Measurements from ENCODE around the gene MAML2.

The MAML2 gene

DNA sequence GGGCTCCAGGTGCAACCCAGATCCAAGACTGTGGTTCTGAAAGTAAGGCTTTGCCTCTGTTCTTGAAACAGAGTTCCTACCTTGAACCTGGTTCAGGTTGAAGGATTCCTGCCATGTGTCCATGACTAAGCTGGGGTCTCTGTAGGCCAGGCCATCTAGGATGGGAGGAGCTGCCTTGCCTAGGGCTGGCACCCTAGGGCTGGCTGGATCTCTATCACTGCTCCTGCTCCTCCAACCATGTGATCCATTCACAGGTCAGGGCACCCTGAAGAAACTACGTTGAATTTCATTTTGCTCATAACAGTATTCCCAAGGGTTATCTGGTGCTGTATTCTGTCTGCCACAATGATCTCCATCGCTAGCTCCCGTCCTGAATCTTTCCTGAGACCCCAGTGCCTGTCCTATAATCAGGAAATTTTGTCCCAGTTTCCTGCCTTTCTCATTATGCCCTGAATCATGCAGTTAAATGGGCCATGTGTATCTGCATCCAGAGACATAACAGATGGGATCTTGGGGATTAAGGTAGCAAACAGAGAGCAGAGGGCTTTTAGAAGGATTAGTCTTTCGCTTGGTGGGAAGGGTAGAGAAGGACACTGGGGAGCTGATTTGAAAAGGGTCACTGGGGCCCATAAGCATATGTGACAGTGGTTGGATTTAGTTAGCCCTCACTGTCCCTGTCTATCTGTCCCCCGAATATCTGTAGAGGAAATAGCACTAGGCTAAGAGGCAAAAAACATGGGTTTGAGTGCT lies 320.9 kb downstream of the MAML2 start:
- no peak for DNase-seq

DNA sequence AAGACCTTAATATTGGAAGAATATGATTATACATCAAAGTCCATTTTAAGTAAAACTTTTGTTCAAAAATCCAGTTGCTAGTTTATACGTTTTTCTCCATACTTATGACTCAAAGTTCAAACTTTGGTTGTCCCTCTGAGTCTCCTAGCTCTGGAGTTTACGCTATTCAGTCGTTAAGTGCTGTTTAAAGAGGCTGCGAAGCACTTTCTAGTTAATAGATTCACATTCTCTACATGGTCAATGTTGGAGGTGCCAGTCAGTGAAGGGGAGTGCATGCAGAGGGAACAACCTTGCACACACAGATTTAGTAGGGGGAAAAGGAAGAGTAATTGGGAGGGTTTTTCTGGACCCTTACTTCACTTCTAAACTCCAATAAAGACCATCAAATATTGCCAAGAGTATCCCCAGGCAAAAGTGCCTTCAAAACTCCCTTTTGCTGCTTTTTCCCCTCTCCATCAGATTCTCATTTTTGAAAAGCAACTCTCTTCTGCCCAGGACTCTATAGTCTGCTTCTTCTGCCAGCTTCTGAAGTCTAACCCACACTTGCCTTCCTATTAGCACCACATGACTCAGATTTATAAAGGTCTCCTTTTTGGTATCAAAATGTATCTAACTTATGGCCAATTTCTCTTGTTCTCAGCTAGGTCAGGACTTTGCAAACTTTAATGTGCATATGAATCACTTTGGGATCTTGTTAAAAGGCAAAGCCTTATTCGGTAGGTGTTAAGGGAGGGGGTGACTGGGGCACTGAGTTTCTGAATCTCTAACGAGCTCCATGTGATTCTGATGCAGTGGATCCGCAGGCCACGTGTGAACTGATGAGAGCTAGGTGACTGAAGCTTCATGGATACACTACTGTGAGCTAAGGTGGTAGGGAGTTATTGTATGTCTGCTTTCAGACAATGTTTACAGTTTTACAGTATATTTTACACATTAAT lies 322.9 kb downstream of the MAML2 start:
- DNase-seq, result no peak

DNA sequence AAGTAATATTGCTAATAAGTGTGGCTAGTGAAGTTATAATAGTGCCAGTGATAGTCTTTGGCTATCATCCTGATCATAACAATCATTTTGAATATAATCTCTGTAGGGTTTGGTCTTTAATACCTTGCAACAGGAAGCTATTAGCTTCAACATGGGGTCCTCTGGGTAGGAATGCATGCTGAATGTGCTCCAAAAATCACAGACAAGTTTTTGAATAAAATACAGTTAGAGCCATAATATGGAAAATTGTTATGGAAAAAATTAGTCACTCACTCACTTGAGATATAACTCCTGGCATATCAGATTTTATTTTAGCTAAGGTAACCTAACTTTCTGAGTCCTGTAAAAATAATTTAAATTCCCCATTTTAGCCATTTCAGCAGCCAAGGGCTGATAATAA lies 323.7 kb downstream of the MAML2 start:
- no peak for DNase-seq

DNA sequence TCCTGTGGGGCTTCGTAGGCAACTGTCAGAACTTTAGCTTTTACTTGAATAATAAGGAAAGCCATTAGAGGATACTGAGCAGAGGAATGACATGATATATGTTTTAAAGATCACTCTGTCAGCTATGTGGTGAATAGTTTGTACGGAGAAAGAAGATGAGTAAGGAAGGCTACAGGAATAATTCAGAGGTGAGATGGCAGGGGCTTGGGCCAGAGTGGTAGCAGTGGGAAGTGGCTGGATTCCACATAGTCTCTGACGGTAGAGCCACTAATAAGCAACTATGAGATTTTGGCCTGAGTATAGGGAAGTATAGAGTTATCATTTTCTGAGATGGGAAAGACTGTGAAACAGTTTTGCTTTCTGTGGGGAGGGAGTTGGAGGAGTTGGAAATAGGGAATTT lies 325.1 kb downstream of the MAML2 start:
- no peak for DNase-seq

DNA sequence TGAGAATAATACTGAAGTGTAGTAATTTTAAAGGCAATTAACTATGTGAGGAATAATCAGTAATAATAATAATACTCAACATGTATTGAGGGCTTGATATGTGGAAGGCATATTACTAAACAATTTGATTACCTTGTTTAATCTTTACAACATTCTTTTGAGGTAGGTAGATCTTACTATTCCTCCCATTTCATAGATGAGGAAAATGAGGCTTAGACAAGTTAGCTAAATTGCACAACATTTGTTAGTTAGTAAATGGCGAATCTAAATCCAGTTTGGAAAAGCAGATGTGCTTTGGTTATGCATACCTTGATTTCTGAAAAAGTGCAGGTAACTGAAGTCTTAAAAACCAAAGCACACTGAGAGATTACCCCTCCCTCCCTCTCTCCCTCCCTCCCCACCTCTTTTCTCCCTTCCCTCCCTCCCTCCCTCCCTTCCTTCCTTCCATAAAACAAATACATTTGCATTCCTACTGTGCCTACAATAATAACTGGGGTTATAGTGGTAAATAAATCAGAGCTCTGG lies 326.0 kb downstream of the MAML2 start:
- DNase-seq, result no peak

DNA sequence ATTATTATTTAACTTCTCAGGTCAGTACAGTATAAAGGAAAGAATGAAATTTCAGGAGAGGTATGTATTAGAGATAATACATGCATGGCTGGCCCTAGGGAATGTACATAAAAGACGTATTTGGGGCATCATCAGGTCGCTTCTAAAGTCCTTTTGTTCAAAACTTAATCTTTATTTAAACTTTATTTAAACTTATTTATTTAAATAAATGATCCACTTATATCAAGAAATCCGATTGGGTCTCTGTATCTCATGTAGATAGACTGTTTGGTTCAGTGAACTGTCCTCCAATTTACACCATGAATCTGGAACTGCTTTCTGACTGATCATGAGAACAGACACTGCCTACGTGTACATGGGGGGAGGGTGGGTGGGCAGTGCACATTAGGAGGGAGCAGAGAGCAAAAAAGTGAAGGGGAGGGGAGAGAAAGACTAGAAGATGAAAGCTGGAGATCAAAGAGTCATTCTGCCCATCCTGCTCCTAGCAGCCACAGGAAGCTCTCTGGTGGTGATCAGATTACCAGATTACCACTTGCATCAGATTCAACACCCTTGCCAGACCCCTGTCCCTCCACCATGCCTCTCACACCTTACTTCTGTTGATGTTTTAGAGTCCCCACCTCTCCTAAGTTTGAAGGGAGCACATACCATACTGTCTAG lies 327.0 kb downstream of the MAML2 start:
- no peak for DNase-seq

DNA sequence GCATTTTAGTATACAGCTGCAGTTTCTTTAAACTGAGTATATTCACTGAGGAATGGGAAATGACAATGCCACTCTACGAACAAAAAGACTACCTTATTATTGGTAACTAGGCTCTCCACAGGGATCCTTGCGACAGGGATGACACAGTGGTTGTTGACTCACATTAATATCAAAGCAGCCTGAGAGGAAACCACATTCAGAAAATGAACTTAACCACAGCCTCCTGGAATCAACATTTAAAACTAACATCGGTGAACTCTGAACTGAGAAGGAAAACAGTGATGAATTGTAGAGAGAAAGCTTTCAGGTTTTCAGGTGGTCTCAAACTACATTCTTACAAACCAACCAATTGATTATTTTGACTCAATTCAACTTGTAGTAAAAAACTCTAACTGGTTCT lies 328.8 kb downstream of the MAML2 start:
- no peak for DNase-seq

DNA sequence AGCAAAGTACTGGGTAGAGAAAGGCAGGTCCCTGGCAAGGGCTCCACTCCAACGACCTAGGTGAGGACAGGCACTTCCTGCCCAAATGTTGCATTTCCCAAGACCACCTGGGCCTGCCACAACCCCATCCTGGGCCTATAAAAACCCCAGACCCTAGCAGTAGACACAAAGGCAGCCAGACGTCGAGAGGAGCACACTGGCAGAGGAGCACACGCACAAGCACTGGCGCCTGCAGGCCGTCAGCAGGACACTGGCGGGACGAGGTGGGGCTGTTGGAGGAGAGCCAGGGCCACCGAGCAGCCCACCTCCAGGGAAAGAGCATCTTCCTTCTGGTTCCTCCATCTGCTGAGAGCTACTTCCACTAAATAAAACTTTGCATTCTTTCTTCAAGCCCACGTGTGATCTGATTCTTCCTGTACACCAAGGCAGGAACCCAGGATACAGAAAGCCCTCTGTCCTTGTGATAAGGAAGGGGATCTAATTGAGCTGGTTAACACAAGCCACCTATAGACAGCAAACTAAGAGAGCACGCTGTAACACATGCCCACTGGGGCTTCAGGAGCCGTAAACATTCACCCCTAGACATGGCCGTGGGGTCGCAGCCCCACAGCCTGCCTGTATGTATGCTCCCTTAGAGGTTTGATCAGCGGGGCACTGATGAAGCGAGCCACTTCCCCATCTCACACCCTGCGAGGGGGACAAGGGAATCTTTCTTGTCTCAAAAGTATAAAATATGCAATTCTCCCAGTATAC lies 329.4 kb downstream of the MAML2 start:
- DNase-seq, result no peak

DNA sequence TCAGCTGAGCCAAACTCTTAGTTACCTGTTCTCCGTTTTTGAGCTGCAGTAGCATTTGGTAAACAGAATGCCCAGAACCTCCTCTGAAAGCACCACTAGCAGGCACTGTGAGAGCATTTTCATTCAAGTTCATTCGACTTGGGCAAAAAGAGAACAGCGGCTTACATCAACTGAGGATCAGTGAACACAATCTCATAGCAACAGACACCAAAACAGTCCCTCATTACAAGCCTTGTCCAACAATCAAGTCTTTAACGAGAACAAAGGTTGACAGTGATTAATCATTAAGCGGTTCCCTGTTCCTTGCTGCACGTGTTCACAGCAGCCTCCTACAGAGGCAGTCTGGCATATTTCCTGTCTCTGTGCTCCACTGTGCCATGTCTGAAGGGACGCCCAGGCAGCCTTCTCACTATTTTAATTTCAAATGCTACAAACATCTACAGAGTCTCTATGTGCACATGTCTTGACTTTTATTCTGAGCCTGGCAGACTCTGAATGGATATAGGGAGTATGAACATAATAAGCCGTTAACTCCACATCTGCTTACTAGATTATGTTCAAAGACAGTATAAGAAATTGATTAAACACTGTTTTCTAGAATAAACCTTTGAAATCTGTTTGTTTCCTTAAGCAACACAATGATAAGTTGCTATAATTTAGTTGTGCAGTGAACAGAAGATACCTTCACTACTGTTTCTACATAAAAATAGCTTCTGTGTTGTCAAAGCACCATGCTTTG lies 330.7 kb downstream of the MAML2 start:
- peak in 1 of 4 experiments; percentile 15 for DNase-seq

DNA sequence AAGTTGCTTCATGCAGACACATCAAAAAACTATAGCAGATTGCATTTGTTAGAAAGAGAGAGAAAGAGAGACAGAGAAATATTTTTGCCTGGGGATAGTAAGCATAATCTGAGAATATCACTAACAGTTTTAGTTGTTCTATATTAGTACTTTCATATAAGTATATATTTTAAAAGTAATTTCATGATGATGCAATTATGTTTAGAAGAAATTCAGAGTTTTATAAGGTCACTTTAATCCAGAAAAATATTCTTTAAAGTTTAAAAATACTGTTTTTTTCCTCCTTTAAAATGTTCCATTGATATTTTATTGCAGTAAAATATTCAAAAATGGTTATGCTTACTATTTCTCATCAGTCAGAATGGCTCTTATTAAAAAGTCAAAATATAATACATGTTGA lies 332.3 kb downstream of the MAML2 start:
- no peak for DNase-seq

DNA sequence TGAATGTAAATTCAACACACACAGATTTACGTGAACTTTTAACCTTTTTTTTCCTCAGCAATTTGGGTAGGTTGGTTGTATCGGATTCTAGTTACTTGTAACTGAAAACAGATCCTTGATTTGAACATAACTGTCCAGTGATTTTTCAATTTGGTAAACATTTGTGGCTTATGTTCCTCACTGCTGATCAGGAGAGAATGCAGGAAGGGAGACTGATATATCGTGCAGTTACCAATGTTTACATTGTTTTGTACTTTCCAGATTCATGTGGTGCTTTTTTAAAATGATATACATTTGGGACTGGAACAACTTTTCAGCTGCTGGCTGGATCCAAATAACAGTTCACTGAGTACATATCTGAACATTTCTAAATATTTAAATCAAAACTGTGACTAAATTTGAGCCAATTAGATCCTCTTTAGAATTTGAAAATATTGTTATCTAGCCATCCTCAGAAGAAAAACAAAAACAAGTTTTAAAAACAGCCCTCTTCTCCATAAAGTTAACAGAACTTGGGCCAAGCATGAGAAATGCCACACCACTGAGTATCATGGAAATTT lies 334.8 kb downstream of the MAML2 start:
- DNase-seq, result no peak

DNA sequence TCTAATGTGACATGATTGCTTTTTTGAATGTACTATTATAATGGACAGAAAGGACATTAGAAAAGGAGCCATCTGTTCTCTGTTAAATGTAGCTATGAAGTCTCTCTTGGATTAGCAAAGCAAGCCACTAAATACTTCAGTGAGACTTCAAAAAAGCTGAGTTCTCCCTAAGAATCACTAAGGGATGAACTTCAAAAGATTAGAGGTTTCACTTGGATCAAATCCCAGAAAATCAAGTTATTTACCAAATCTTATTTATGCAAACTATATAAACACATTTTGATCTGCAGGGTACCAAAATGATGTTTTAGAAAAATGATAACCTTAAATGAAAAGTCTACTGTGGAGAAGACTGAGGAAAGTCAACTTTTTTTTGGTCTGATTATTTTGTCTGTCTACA lies 337.0 kb downstream of the MAML2 start:
- DNase-seq, result no peak

DNA sequence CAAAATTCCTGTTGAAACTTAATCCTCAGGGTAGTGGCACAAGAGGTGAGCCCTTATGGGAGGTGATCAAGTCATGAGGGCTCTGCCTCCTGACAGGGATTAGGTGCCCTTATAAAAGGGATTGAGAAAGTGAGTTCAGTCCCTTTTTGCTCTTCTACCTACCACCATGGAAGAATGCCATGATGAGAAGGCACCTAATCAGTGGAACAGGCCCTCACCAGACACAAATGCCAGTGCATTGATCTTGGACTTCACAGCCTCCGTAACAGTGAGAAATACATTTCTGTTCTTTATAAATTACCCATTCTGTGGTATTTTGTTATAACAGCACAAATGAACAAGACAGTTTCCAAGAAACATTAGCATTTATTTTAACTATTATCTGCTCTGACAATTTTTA lies 338.1 kb downstream of the MAML2 start:
- DNase-seq, result no peak

DNA sequence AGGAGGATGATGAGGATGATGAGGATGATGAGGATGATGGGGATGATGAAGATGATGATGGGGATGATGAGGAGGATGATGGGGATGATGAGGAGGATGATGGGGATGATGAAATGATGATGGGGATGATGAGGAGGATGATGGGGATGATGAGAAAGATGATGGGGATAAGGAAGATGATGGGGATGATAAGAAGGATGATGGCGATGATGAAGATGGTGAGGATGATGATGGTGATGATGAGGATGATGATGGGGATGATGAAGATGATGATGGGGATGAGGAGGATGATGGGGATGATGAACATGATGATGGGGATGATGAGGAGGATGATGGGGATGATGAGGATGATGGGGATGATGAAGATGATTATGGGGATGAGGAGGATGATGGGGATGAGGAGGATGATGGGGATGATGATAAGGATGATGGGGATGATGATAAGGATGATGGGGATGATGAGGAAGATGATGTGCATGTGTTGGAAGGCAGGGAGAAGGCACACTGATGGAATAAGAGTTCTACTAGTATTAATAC lies 340.2 kb downstream of the MAML2 start:
- no peak for DNase-seq

DNA sequence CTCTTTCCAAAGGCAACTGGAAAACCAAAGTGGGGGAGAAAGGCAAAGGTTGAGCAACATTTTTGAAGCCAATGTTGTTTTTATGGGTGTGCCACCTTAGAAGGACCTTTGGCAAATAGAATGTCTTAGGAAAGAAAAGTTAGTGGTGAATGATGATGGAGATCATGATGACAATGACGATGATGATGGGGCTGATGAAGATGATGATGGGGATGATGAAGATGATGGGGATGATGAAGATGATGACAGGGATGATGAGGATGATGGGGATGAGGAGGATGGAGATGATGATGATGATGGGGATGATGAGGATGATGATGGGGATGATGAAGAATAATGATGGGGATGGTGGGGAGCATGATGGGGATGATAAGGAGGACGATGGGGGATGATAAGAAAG lies 340.7 kb downstream of the MAML2 start:
- DNase-seq, result no peak

DNA sequence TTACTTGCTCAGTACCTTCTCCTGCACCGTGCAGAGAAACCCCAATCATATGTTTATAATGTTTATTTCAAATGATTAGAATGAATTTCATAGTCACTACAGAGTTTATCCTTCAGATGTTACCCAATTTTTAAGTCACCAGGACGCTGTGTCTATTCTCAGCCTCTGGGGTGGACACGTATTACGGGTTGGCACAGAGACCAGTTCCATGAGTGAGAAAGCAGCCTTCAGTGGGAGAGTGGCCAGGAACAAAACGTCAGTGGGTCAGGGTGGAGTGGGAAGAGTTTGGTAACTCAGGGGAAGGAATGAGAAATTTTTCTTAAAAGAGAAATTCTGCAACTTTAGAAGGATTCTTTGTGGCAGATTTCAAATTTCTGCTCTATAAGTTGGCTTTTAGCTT lies 342.0 kb downstream of the MAML2 start:
- no peak for DNase-seq

DNA sequence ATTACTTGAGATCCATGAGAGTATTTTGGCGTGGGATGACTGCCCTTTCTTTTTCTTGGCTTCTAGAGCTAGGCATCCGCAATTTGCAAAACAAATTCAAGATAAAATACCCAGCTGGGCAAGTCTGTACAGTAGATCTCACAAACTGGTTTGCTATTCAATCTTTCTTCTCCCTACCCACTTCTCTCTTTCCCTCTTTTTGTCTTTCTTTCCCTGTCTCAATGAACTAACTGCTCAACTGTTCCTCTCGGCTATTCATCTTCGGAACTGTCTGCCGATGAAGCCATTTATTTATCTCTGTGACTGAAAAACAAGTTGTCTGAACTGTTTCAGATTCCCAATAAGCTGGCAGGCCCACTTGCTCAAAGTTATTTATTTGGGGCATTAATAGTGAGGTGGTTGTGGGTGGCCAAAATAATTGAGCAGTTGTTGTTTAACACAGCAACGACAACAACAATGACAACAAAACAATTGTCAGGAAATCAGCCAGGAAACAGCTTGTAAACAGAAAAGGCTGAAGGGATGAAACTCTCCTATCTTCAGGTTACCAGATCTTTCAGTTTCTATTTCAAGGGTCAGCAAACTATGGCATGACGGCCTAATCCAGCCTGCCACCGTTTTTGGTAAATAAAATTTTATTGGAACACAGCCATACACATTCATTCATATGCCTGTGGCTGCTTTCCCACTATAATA lies 343.1 kb downstream of the MAML2 start:
- DNase-seq, result no peak

DNA sequence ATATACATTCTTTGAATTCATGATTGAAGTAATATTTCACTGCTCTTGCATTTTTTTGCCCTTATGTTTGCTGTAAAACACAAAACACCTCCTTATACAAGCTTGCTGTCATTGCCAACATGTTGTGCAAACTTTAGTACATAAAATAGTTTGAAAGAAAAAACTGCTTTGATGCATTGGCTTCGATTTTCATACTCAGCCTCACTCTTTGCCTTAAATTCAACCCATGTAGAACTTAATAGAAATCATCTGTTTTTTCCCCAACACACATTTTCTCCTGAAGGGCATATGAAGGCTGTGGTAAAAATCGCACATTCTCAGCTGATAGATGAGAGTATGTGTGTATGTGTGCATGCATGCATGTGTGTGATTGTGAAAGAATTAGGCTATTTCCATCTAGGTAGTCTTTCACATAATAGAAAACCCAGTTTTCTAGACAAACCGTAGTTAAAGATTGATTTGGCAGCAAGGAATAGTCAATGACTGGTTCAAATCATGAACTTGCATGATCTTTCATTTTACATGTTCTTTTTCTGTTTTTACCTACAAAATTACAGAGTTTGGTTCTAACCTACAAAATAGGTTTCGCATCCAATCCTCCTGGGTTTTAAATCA lies 346.3 kb downstream of the MAML2 start:
- DNase-seq, result no peak

DNA sequence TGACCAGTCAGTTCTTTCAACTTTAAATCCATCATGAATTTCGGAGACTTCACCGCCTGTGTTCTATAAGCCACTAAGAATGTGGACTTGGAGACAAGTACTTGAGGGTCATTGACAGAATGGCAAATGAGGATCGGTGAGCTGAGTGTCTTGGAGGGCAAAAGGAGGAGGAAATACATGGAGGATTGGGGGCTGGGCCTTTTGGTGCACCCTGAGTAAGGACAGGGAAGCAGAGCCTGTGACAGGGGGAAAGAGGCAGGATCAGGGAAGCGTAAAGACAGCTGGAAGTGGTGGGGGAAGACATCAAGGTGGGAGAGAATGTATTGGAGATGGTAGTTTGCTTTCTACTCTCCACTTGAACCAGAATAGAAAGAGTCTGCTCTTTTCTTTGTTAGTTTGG lies 348.7 kb downstream of the MAML2 start:
- no peak for DNase-seq
